HPDE6-E6E7 (cell line): ENCODE measurements around the gene SLCO2B1.

Source experiments
- DNase-seq: peaks from one replicate; pipeline ENCODE4 v3.0.0; 2011; ENCODE audit warnings: missing footprints; ENCODE audit errors: extremely low spot score

The SLCO2B1 gene

GRCh38 chr11:75193271-75193670 is 42.4 kb downstream of the SLCO2B1 start:
- no peak for DNase-seq

- no peak for DNase-seq
Observed at GRCh38 chr11:75193711-75194110, 42.8 kb downstream of the SLCO2B1 start.

GRCh38 chr11:75194147-75194546 is 43.2 kb downstream of the SLCO2B1 start:
- no peak for DNase-seq

- no peak for DNase-seq
Observed at GRCh38 chr11:75195167-75195962, 44.5 kb downstream of the SLCO2B1 start.

- no peak for DNase-seq
Observed at GRCh38 chr11:75196426-75196825, 45.5 kb downstream of the SLCO2B1 start.

- no peak for DNase-seq
Observed at GRCh38 chr11:75197512-75198277, 46.8 kb downstream of the SLCO2B1 start.

- DNase-seq = no peak
Observed at GRCh38 chr11:75198278-75198973, 47.5 kb downstream of the SLCO2B1 start.

GRCh38 chr11:75199412-75199955 is 48.6 kb downstream of the SLCO2B1 start:
- DNase-seq = no peak

- DNase-seq = no peak
Observed at GRCh38 chr11:75200051-75200450, 49.1 kb downstream of the SLCO2B1 start.

- DNase-seq = no peak
Observed at GRCh38 chr11:75200531-75200930, 49.6 kb downstream of the SLCO2B1 start.

GRCh38 chr11:75201771-75202170 is 50.9 kb downstream of the SLCO2B1 start:
- no peak for DNase-seq

GRCh38 chr11:75202195-75202594 is 51.3 kb downstream of the SLCO2B1 start:
- no peak for DNase-seq

GRCh38 chr11:75203138-75203537 is 52.2 kb downstream of the SLCO2B1 start:
- DNase-seq = no peak

GRCh38 chr11:75203641-75204011 is 52.7 kb downstream of the SLCO2B1 start:
- DNase-seq = no peak

GRCh38 chr11:75204012-75204674 is 53.2 kb downstream of the SLCO2B1 start:
- DNase-seq = no peak

GRCh38 chr11:75204685-75205563 is 54.0 kb downstream of the SLCO2B1 start:
- peak; percentile 75 for DNase-seq

- DNase-seq = no peak
Observed at GRCh38 chr11:75205564-75206020, 54.7 kb downstream of the SLCO2B1 start.

- DNase-seq = no peak
Observed at GRCh38 chr11:75208446-75208845, 57.5 kb downstream of the SLCO2B1 start.

GRCh38 chr11:75212411-75212810 is 61.5 kb downstream of the SLCO2B1 start:
- no peak for DNase-seq

GRCh38 chr11:75214411-75214821 is 63.5 kb downstream of the SLCO2B1 start:
- peak; percentile 69 for DNase-seq

GRCh38 chr11:75214843-75215242 is 63.9 kb downstream of the SLCO2B1 start:
- DNase-seq = no peak
